Measurements from ENCODE around the gene AKR1B1. TPM values are rescaled to one million over a fixed set of nuclear protein-coding genes. Genes with fewer than 3 reads are reported as not detected.

Gene AKR1B1
- total RNA-seq, 1 experiment from 2014 or later = 166 TPM

DNA sequence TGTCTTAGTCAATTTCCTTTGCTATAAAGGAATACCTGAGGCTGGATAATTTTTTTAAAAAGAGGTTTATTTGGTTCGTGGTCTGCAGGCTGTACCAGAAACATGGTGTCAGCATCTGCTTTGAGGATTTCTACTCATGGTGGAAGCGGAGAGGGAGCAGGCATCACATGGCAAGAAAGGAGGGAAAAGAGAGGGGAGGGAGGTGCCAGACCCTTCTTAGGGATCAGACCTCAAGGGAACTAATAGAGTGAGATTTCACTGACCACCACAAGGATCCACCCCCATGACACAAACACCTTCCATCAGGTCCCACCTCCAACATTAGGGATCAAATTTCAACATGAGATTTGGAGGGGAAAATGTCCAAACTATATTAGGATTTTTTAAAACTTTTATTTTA is 41.5 kb upstream of the AKR1B1 start:
- H3K27me3 ChIP-seq (ENCODE audit: insufficient read depth, low read length) = no peaks in the 10 kb centered on the region
- no peak overlapping the region for H4K8ac ChIP-seq (replicated peaks; ENCODE audit: insufficient read length, low read depth, low read length)
- no peak overlapping the region for H3K27ac ChIP-seq (ENCODE audit: insufficient read length, low read depth, low read length)
- H3K79me2 ChIP-seq (ENCODE audit: insufficient read depth, low read length) = no peaks in the 10 kb centered on the region
- no peak overlapping the region for H2BK20ac ChIP-seq (ENCODE audit: low read depth, low read length, poor library complexity, severe bottlenecking)
- no peak overlapping the region for H2BK12ac ChIP-seq (ENCODE audit: insufficient read length, low read depth, low read length)
- H3K4ac ChIP-seq (ENCODE audit: low read depth, low read length) = no peak overlapping the region
- Mint-ChIP-seq H3K36me3 (ENCODE audit: insufficient read depth in 1 of 3, low read depth in 3 of 3) (no peaks in the 10 kb centered on the region), H3K27me3 (ENCODE audit: low read depth) (no peaks in the 10 kb centered on the region), H3K27ac (no peak overlapping the region), H3K4me1 (peaks cover 0 to 3% of the 10 kb centered on the region in 2 experiments; a peak in 2 of 4 replicates), H3K4me3 (no peak overlapping the region), H3K9me3 (no peaks in the 10 kb centered on the region)
- no peaks in the 10 kb centered on the region for H4K20me1 ChIP-seq (ENCODE audit: control insufficient read depth, insufficient read depth, insufficient read length)
- H3K4me1 ChIP-seq (ENCODE audit: insufficient read depth, low read length) = no peaks in the 10 kb centered on the region; the same call in 1 of the 2 replicates
- H3T11ph ChIP-seq (ENCODE audit: low read length) = no peak overlapping the region
- H3K23ac ChIP-seq (ENCODE audit: insufficient read length, low read depth, low read length) = no peak overlapping the region
- no peaks in the 10 kb centered on the region for H3K9me3 ChIP-seq (ENCODE audit: control insufficient read depth, low read depth, low read length)
- no peak overlapping the region for H2BK120ac ChIP-seq (ENCODE audit: low read depth, low read length, poor library complexity, severe bottlenecking)
- no peak overlapping the region for H4K91ac ChIP-seq (ENCODE audit: insufficient read length, low read depth, low read length)
- H2AFZ ChIP-seq (ENCODE audit: low read length) = no peak overlapping the region
- H2AK5ac ChIP-seq (ENCODE audit: insufficient read length, low read length) = no peak overlapping the region
- no peak for DNase-seq
- no peaks in the 10 kb centered on the region for H3K23me2 ChIP-seq (ENCODE audit: insufficient read length, low read depth, low read length, poor library complexity, severe bottlenecking)
- TF ChIP-seq, protein P1, sequence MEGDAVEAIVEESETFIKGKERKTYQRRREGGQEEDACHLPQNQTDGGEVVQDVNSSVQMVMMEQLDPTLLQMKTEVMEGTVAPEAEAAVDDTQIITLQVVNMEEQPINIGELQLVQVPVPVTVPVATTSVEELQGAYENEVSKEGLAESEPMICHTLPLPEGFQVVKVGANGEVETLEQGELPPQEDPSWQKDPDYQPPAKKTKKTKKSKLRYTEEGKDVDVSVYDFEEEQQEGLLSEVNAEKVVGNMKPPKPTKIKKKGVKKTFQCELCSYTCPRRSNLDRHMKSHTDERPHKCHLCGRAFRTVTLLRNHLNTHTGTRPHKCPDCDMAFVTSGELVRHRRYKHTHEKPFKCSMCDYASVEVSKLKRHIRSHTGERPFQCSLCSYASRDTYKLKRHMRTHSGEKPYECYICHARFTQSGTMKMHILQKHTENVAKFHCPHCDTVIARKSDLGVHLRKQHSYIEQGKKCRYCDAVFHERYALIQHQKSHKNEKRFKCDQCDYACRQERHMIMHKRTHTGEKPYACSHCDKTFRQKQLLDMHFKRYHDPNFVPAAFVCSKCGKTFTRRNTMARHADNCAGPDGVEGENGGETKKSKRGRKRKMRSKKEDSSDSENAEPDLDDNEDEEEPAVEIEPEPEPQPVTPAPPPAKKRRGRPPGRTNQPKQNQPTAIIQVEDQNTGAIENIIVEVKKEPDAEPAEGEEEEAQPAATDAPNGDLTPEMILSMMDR (conservative IDR thresholded peaks at IDR 0.05) = no peak
- H3K14ac ChIP-seq (ENCODE audit: insufficient read depth, low read length) = no peak overlapping the region
- no peak overlapping the region for H2BK15ac ChIP-seq (ENCODE audit: low read depth, low read length)
- H3K18ac ChIP-seq (ENCODE audit: insufficient read length, low read depth, low read length) = no peak overlapping the region
- no peak overlapping the region for H3K4me2 ChIP-seq (ENCODE audit: insufficient read depth, insufficient read length, low read length)
- WGBS (ENCODE audit: extremely low coverage, insufficient read length, low lambda C conversion rate) = no CpG with 5 or more reads among the region's 2 CpGs
- H3K79me1 ChIP-seq (ENCODE audit: insufficient read depth, low read depth, low read length, poor library complexity, severe bottlenecking) = no peaks in the 10 kb centered on the region
- no peak overlapping the region for H4K5ac ChIP-seq (ENCODE audit: insufficient read length, low read depth, low read length)
- no peak overlapping the region for H3K9ac ChIP-seq (ENCODE audit: extremely low read depth, insufficient read length, low read length)
- no peak overlapping the region for H2BK5ac ChIP-seq (ENCODE audit: insufficient read length, low read length)
- no peak overlapping the region for H3K56ac ChIP-seq (ENCODE audit: insufficient read length, low read depth, low read length)

Data from H9 (cell line).